Measurements from ENCODE around the gene FN1.

The FN1 gene

DNA sequence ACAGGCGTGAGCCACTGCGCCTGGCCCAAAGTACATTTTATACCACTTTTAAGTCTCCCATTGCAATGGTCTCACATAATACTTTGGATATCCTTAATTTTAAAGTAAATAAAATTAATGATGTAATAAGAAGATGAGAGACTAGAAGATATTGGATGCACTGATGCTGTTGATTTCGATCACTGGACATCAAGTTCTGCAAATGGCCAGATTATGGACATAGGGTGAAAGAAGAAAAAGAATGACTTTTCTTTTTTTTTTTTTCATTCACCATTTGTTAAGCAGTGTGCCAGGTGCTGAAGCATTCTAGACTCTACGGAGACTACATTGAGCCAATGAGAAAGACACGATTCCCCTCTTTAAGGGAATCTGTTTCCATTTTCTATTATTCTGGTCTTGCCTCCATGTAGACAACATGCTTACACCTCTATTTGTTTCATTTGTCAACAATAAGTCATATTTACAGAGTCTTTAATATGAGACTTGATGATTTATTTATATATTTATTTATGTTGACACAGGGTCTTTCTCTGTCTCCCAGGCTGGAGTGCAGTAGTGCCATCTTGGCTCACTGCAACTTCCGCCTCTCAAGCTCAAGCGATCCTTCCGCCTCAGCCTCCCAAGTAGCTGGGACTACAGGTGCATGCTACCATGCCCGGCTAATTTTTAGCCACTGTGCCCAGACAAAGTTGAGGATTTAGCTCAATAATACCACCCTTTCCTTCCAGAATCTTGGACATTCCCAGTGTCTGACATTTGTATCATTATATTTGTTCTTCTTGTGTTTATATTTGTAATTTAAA lies 23.7 kb downstream of the FN1 start:
- TF ChIP-seq GATA3 (IDR thresholded peaks at IDR 0.05; ENCODE audit: low read depth, low read length) (no peak), GATA2 (IDR thresholded peaks at IDR 0.05; ENCODE audit: low read depth, low read length) (no peak)

DNA sequence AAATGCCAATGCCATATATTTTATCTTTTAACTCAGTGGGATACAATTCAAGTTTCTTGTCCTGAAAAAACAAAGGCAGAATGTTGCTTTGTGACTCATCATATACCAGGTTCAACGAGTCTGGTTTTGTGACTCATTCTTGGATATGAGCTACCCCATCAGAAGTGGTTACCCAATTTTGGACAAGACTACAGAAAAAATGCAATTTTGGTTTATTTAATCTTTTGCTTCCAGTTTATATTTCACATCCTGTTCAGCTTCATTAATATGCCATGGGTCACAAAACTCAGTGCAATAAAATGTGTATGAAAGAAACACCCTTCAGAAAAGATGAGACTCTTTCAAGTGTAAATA lies 25.0 kb downstream of the FN1 start:
- no peak for TF ChIP-seq GATA3 (IDR thresholded peaks at IDR 0.05; ENCODE audit: low read depth, low read length)
- no peak for TF ChIP-seq GATA2 (IDR thresholded peaks at IDR 0.05; ENCODE audit: low read depth, low read length)

DNA sequence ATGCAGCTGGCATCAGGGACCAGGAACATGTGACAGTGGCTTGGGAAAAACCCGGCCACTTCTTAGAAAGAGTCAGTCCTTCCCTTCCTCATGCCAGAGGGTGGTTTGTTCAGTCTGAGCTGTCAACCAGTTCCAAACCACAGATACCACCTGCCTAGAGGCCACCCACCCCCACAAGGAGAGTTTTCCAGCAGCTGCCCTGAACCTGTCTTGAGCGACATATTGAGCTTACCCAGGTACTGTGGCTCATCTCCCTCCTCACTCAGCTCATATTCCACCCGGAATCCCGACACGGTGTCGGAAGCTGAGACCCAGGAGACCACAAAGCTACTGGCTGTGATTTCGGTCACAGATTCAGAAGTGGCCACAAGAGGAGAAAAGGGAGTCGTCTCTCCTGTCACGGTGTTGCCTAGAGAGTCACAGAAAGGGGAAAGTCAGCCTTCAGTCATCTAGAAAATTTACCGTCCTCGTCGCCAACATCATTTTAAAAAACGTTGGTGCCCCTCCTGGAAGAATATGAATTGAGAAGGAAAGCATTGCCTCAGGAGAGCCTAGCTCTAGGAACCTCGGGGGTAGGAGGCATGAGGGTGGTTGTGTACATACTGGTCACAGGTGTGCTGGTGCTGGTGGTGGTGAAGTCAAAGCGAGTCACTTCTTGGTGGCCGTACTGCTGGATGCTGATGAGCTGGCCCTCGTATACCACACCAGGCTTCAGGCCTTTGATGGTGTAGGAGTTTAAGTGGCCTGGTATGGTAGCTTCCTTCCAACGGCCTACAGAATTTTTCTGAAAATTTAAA lies 26.3 kb downstream of the FN1 start:
- TF ChIP-seq GATA3 (IDR thresholded peaks at IDR 0.05; ENCODE audit: low read depth, low read length), result no peak

DNA sequence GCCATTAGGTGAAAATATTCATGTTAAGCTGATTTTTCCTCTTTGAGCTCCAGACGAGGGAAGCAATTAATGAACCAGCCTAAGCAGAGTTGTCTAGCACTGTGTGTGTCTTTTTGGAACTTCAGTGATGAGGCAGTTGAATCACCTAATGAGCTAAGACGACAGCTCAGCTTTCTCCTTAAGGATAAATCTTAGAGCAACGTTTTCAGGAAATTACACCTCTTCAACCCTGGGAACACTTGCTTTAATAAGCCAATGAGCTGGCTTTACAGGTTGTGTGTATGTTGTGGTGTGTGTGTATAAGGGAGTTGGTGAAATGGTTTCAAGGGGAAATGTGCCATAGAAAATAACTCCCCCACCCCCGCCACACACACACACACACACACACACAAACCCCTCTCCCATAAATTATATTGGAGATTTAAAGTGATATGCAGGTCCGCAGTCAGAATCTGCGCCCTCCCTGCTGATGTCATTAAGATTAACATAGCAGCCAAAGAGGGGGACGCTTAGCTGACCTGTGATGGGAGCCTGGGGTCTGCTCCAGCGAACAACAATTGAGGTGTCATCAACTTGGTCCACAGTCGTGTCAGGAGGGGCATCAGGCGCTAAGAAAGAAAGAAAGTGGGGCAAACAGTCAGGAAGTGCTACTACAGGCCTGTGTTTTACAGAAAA lies 28.1 kb downstream of the FN1 start:
- TF ChIP-seq GATA3 (IDR thresholded peaks at IDR 0.05; ENCODE audit: low read depth, low read length), result no peak
- no peak for TF ChIP-seq GATA2 (IDR thresholded peaks at IDR 0.05; ENCODE audit: low read depth, low read length)

DNA sequence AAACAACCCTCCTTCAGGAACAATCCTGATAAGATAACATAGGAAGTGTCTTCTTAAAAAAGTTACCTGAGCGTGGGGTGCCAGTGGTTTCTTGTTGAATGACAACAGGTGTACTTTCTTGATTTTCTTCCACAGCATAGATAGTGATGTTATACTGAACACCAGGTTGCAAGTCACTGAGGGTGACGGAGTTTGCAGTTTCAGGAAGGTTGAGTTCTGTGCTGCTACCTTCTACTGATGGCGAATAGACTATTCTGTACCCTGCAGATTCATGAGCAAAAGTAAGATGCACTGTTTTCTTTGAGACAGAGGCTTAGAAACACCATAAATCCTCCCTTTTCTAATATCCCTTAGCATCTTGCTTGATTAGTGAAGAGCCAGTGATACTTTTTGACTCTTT lies 28.8 kb downstream of the FN1 start:
- no peak for TF ChIP-seq GATA3 (IDR thresholded peaks at IDR 0.05; ENCODE audit: low read depth, low read length)
- TF ChIP-seq GATA2 (IDR thresholded peaks at IDR 0.05; ENCODE audit: low read depth, low read length), result no peak

DNA sequence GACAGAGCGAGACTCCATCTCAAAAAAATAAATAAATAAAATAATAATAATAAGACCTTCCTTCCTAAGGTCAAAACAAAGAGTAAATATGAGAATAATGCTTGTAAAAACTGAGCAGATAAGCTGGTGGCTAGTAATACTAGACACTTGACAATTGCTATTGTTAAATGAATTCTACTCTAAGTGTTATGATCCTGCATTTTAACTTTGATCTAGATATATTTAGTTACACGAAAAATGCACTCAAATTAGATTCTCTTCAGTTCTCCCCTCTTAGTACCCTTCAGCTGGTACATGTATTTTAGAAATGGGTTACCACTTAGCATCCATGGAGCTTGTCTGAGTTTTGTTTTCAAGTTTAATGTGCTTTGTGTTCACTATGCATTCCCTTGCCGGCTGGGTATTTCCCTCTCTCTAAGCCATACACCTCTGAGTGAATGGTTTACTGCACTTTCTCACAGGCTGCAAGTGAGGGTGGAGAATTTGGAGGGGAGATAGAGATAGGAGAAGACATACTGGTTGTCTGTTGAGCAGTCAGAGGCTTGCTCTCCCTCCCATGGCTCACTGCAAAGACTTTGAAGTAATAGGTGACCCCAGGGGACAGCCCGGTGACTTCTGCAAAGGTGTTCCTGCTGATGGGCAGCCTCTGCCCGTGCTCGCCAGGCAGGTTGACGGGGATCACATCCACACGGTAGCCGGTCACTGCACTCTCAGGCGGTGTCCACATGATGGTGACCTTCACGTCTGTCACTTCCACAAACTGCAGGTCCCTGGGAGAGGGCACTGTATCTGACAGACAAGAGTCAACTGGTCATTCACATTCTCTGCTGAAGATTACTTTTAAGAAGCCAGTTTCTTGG lies 29.9 kb downstream of the FN1 start:
- TF ChIP-seq GATA3 (IDR thresholded peaks at IDR 0.05; ENCODE audit: low read depth, low read length), result no peak
- no peak for TF ChIP-seq GATA2 (IDR thresholded peaks at IDR 0.05; ENCODE audit: low read depth, low read length)

DNA sequence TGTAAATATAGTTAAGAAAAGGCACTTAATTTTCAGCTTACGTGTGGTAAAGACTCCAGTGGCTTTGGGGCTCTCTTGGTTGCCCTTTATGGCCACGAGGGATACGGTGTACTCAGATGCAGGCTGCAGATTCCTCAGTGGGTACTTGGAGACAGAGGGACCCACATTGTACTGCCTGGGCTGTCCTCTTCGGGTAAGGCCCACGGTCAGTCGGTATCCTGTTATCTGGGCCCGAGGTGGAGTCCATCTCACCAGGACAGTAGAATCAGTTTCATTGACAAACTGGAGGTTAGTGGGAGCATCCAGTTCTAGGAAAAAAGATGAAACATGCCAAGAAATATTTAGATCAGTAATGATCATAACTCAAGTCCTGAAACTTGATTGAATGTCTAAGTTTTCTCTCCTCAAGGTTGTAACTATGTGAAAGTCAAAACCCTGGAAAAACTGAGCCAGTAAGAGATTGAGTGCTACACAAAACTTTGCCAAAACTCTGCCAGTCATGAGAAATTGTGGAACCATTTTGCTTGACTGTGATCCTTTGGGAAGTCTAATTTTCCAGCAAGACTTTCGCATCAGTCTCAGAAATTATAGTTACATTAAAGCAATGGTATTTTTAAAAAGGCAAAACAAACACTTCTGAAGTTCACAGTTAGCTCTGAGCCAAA lies 31.4 kb downstream of the FN1 start:
- TF ChIP-seq GATA3 (IDR thresholded peaks at IDR 0.05; ENCODE audit: low read depth, low read length) (no peak), GATA2 (IDR thresholded peaks at IDR 0.05; ENCODE audit: low read depth, low read length) (no peak)

DNA sequence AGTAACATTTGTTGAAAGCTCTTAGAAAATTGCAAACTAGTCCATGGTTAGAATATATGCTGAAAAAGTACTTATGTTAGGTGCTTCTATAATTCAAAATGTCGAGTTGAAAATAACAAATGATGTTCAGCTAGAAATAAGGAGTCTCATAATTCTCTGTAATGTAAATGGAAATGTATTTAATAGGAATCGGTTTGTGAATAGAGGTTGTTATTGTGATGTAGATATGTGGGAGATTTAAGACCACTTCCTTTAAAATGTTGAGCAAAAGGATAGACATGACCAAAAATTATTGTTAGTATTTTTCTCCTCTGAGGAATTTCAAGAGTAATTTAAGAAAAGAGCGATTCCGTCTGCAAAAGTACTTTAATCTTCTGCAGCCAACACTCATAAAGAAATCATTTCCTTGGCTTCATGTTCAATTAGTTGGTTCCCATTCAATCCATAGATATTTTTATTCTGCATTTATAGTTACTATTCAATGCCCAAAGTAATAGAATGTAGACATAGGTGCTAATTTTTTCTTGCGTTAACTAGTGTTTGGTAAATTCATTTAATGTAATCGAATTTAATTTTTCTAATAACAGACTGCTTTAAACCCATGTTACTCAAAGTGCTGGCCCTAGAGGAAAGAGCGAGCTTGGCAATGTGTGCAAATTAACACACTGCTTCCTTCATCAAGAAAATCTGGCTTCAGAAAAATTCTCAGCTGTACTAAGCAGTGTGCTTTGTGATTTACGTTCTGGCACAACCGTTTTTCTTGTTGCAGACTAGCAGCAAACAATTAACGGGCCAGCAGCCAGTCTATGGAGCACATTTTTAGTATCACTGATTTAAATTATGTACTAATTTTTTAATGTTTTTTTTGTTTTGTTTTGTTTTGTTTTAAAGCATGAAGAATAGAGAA lies 32.2 kb downstream of the FN1 start:
- TF ChIP-seq GATA2 (IDR thresholded peaks at IDR 0.05; ENCODE audit: low read depth, low read length) (no peak), GATA3 (IDR thresholded peaks at IDR 0.05; ENCODE audit: low read depth, low read length) (no peak)

DNA sequence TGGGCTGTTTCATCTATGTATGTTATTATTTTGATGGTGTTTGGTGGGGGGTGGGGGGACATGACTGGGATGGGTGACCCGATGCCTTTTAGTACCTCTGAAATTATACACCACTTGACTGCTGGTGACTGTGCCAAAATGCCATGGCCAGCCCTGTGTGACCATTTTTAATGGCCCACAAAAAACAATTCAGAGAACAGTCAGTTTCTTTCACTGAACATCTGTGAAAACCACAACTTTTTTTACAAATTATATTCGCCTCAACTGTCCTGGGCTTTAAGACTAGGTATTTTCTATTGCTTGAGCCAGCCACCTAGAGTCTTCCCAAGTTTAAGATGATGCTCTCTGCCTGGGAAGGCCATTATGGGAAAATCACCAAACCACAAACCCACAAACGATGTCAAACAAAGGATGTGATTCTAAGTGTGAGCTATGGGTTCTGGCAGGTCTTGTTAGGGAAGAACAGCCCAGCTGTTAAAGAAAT lies 33.9 kb downstream of the FN1 start:
- no peak for TF ChIP-seq GATA3 (IDR thresholded peaks at IDR 0.05; ENCODE audit: low read depth, low read length)

DNA sequence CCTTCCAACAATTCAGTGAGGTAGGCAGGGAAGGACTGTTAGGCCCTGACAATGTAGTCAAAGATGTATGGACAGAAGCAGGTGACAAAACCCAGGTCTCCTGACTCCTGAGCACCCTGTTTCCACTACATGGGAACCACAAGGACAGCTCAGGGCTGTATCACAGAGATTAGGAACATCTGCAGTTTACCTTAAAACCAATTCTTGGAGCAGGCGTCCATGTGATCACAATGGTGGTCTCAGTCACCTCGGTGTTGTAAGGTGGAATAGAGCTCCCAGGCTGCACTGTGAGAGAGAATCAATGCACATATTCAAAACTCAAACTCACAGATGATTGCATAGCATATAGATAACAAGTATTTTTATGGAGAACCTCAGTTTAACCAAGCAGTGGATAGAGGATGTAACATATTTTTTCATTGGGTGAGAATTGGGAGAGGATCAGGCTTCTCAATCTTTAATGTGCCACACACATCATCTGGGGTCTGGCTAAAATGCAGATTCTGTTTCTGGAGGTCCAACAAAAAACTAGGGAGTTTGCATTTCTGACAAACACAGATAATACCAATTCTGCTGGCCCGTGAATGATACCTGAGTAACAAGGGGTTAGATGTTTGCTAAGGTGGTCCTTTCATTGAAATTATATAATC lies 36.7 kb downstream of the FN1 start:
- TF ChIP-seq GATA3 (IDR thresholded peaks at IDR 0.05; ENCODE audit: low read depth, low read length) (no peak), GATA2 (IDR thresholded peaks at IDR 0.05; ENCODE audit: low read depth, low read length) (no peak)

DNA sequence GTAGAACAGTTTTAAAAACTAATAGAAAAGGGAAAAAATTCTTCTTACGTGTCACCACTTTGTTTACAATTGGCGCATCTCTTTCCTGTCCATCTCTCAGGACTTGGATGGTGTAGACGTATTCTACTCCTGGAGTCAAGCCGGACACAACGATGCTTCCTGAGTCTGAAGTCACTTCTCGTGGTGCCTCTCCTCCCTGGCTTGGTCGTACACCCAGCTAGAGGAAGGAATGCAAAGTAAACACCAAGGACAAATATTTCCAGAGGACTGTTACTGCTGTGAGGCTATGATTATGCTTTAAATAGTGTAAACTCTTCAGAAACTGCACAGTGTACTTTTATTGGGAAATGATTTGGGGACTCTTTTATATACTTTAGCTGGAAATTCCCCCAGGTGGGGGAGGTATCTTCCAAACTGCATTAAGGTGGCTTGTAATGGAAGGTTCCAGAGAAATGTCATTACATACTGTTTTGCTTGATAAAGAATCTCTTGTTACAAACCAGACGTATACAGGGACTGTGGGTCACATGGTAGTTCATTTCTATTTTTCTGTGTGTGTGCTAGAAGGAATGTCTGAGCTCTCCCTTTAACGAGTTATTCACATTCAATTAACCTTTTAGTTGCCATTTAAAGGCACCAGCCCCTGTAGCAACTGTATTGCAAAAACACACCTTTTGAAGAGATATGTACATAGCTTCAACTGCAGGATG lies 38.1 kb downstream of the FN1 start:
- TF ChIP-seq GATA2 (IDR thresholded peaks at IDR 0.05; ENCODE audit: low read depth, low read length) (no peak), GATA3 (IDR thresholded peaks at IDR 0.05; ENCODE audit: low read depth, low read length) (no peak)

Data from SH-SY5Y (cell line).